Thoracic aorta (tissue), 2 donors: ENCODE measurements around the gene NPB. TPM values are rescaled to one million over a fixed set of nuclear protein-coding genes. Genes with fewer than 3 reads are reported as not detected.

Experiments
- ATAC-seq: fragments of 150-250 bp; one replicate; pipeline ENCODE4 v1.8.0; 2017; ENCODE audit warnings: low read depth; ENCODE audit not compliant: insufficient number of reproducible peaks, low FRiP score
- DNase-seq: peaks from one replicate; pipeline ENCODE4 v3.0.0-alpha.2; 2020; ENCODE audit warnings: low spot score
- H3K27ac ChIP-seq, 2 donors: fragments of 200-600 bp; sonication (generic); 1 replicate in 1 of 2; 2 replicates in 1 of 2; pipeline ENCODE4 v1.5.1; 2016; ENCODE audit warnings: mild to moderate bottlenecking in 2 of 2, moderate library complexity in 2 of 2
- H3K27me3 ChIP-seq: fragments of 200-600 bp; sonication (generic); replicated peaks from 2 replicates; pipeline ENCODE4 v1.6.0; 2016; ENCODE audit warnings: mild to moderate bottlenecking; ENCODE audit not compliant: insufficient read depth
- H3K36me3 ChIP-seq: fragments of 200-600 bp; sonication (generic); one replicate; pipeline ENCODE4 v1.5.1; 2016
- H3K4me1 ChIP-seq, 2 donors: fragments of 200-600 bp; sonication (generic); 1 replicate in 1 of 2; 2 replicates in 1 of 2; pipeline versions ENCODE4 v1.5.1 to v1.6.0; 2016; ENCODE audit warnings: low read depth in 2 of 2, mild to moderate bottlenecking in 1 of 2; ENCODE audit not compliant: control insufficient read depth in 1 of 2
- H3K4me3 ChIP-seq: fragments of 200-600 bp; sonication (generic); 2 replicates; pipeline ENCODE4 v1.5.1; 2016; ENCODE audit warnings: mild to moderate bottlenecking
- H3K9me3 ChIP-seq: fragments of 200-600 bp; sonication (generic); 2 replicates; pipeline ENCODE4 v1.5.1; 2016
- total RNA-seq, 2 donors: library from RNA; depleted of rRNA; stranded (reverse); fragments of >200 nt; gene quantifications; one replicate each; pipeline versions ENCODE4 v1.1.0 to v1.2.3, GENCODE V29; 2016
- TF ChIP-seq, protein P1 (sequence below): fragments of 200-600 bp; sonication (generic); IDR thresholded peaks from one replicate; pipeline ENCODE4 v1.5.1; 2019; ENCODE audit warnings: antibody characterized with exemption

NPB gene
- total RNA-seq, 2 donors from 2014 or later, result 0.35 to 2.6 TPM

DNA sequence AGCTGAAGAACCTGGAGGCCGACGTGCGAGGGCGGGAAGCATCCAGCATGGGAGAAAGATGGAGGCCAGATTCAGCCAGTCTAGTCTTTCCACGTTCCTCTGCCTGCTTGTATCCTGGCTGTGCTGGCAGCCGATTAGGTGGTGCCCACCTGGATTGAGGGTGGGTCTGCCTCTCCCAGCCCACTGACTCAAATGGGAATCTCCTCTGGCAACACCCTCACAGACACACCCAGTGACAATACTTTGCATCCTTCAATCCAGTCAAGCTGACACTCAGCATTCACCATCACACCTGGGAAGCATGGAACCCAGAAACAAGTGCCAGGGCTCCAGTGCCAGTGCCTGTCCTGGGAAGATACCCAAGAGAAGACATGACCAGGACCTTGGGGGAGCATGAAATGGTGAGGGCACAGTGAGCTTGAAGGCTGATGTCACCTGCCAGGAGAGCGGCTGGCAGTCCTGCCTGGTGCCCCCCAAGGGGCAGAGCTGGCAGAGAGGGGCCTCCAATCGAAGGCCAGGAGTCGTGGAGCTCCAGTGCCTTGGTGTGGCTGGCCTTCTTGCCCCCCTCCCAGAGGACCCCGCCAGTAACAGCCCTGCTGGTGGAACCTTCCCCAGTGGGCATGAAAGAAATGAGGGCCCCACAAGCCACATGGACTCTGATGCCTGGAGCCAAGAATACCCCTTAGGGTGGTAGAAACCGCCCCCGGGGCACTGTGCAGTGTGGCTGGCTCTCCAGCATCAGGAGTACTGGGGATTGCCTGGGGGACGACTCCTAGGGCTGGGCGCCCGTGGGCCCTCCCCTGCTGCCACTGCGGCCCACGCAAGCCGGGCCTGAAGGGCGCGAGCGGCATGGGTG is 643 bp upstream of the NPB start:
- peaks cover 9 to 13% of the 10 kb centered on the region in 2 donors for H3K4me1 ChIP-seq
- H3K4me3 ChIP-seq, result peak overlapping the region; percentile 68
- no peaks in the 10 kb centered on the region for H3K9me3 ChIP-seq
- DNase-seq (no peak), ATAC-seq (no peak)
- TF ChIP-seq, protein P1, sequence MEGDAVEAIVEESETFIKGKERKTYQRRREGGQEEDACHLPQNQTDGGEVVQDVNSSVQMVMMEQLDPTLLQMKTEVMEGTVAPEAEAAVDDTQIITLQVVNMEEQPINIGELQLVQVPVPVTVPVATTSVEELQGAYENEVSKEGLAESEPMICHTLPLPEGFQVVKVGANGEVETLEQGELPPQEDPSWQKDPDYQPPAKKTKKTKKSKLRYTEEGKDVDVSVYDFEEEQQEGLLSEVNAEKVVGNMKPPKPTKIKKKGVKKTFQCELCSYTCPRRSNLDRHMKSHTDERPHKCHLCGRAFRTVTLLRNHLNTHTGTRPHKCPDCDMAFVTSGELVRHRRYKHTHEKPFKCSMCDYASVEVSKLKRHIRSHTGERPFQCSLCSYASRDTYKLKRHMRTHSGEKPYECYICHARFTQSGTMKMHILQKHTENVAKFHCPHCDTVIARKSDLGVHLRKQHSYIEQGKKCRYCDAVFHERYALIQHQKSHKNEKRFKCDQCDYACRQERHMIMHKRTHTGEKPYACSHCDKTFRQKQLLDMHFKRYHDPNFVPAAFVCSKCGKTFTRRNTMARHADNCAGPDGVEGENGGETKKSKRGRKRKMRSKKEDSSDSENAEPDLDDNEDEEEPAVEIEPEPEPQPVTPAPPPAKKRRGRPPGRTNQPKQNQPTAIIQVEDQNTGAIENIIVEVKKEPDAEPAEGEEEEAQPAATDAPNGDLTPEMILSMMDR, result no peak
- no peak overlapping the region for H3K27ac ChIP-seq
- peaks cover 30% of the 10 kb centered on the region for H3K36me3 ChIP-seq
- H3K27me3 ChIP-seq, result no peaks in the 10 kb centered on the region

DNA sequence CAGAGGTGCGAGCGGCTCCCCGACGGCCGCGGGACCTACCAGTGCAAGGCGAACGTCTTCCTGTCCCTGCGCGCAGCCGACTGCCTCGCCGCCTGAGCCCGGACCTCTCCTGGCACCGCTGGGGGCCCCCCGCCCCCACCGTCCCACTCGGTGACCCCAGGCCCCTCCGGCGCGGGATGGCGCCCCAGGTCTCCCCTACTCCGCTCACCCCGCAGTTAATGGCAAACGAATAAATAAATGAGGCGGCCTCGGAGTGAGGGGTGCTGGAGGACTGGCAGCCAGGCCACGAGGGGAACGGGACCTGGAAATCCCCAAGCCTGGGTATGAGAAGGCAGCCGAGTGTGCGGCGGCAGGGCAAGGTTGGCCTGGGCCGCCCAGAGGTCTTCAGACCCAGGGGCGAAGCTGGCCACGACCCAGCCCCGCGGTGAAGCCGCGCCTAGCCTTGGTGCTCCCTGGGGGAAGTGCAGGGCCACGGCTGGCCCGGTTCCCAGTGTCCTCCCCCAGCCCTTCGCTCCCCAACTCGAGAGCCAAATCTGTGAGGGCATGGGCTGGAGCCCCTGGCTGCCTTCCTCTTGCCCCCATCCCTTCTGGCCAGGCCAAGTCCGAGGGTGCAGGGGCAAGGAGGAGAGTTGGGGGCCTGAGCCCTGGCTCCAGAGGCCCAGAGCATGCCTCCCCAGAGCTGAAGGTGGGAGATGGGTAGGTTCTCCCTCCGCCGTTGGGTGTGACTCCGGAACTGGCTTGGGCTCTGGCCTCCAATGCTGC is 796 bp downstream of the NPB start:
- no peak for DNase-seq
- TF ChIP-seq, protein P1, result no peak
- H3K4me1 ChIP-seq, result peaks cover 9 to 13% of the 10 kb centered on the region in 2 donors
- H3K4me3 ChIP-seq, result peak overlapping the region; percentile 68
- H3K27me3 ChIP-seq, result no peaks in the 10 kb centered on the region
- no peak for ATAC-seq
- H3K27ac ChIP-seq, result no peak overlapping the region
- no peaks in the 10 kb centered on the region for H3K9me3 ChIP-seq
- peaks cover 25% of the 10 kb centered on the region for H3K36me3 ChIP-seq

DNA sequence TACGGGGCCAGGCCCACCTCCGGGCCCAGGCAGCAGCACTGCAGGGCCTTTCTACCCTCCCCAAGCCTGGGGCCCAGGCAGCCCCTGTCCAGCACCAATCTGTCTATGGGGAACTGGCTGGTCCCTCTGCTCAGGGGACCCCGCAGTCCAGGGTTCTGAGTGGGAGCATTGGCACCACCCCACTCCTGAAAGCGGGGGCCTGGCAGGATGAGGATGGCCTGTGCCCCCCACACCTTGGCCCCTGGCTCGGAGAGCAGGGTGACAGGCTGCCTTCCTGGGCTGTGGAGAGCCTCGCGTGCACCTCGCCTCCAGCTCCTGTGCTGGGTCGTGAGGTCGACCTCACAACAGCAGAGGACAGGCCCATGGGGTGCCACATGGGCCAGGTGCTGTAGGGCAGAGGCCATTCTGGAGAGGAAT is 1.4 kb downstream of the NPB start:
- DNase-seq, result no peak
- Histone ChIP-seq H3K4me1 (peaks cover 9 to 13% of the 10 kb centered on the region in 2 donors), H3K27me3 (no peaks in the 10 kb centered on the region), H3K9me3 (no peaks in the 10 kb centered on the region), H3K27ac (no peak overlapping the region), H3K4me3 (no peak overlapping the region), H3K36me3 (peaks cover 19% of the 10 kb centered on the region)
- ATAC-seq, result no peak
- TF ChIP-seq, protein P1, result no peak

DNA sequence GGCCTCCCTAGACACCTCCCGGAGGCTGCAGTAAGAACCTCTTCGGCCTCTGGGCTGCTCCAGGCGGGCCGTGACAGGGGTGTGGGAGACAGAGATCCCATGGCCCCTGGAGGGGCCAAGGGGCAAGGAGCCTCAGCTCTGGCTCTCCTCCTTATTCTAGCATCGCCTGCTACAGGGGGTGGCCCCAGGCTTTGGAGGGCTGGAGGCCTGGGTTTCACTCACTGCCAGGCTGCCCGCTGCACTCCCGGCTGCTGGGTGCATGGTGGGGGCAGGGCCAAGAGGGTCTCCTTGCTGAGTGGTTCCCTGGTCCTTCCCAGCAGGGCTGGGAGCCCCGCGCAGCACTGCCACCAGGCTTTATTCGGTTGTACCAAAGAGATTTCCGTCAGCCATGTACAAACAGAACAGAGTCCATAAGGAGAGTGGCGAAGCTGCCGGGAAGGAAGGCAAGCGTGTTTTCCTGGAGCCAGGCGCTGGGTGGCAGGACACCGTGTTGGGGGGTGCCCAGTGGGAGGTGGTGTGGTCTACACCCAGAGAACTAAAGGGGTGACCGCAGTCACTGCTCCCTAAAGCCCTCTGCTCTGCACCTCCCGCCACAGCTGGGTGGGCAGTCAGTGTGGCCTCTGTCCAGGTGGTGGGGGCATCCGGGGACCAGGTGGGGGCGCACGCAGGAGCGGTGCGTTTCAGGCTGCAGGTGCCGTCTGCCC is 2.0 kb downstream of the NPB start:
- no peak for ATAC-seq
- no peak overlapping the region for H3K4me3 ChIP-seq
- H3K27ac ChIP-seq, result no peak overlapping the region
- TF ChIP-seq, protein P1, result no peak
- peaks cover 13% of the 10 kb centered on the region for H3K36me3 ChIP-seq
- H3K27me3 ChIP-seq, result no peaks in the 10 kb centered on the region
- peaks cover 9 to 13% of the 10 kb centered on the region in 2 donors for H3K4me1 ChIP-seq
- no peaks in the 10 kb centered on the region for H3K9me3 ChIP-seq
- no peak for DNase-seq
